Heart left ventricle (tissue), 16 donors: ENCODE data around the gene HSPA1L. TPM values are rescaled to one million over a fixed set of nuclear protein-coding genes. Genes with fewer than 3 reads are reported as not detected.
"Not testable (repeated sequence)": the region's sequence is repeated elsewhere in the genome, so short reads cannot be mapped to it uniquely, and the experiment has no call there.

Experiments used
- ATAC-seq, 4 donors: fragments of 200-7000 bp; cut with Tn5 transposase; one replicate each; pipeline ENCODE4 v1.9.1; 2020 to 2022; ENCODE audit warnings: moderate library complexity in 4 of 4, mild to moderate bottlenecking in 3 of 4, moderate number of reproducible peaks in 1 of 4
- DNase-seq, 5 donors: peaks; one replicate each; pipeline ENCODE4 v3.0.0-alpha.2; 2020
- H3K27ac ChIP-seq, 12 donors: fragments of 200-600 bp; sonication (generic) in 4 of 12; one replicate each; pipeline versions ENCODE4 v1.5.0 to v1.8.0; 2016 to 2022; ENCODE audit warnings: mild to moderate bottlenecking in 2 of 12
- H3K27me3 ChIP-seq, 9 donors: fragments of 200-600 bp; sonication (generic) in 2 of 9; one replicate each; pipeline versions ENCODE4 v1.5.1 to v1.8.0; 2016 to 2022; ENCODE audit warnings: mild to moderate bottlenecking in 3 of 9
- H3K36me3 ChIP-seq, 9 donors: fragments of 200-600 bp; sonication (generic) in 2 of 9; one replicate each; pipeline versions ENCODE4 v1.5.0 to v1.8.0; 2018 to 2022; ENCODE audit warnings: mild to moderate bottlenecking in 2 of 9
- H3K4me1 ChIP-seq, 12 donors: fragments of 200-600 bp; sonication (generic) in 4 of 12; one replicate each; pipeline versions ENCODE4 v1.5.0 to v1.8.0; 2016 to 2022; ENCODE audit warnings: mild to moderate bottlenecking in 3 of 12
- H3K4me3 ChIP-seq, 12 donors: fragments of 200-600 bp; sonication (generic) in 4 of 12; one replicate each; pipeline versions ENCODE4 v1.5.0 to v1.8.0; 2017 to 2022; ENCODE audit warnings: mild to moderate bottlenecking in 9 of 12, moderate library complexity in 4 of 12
- H3K9me3 ChIP-seq, 12 donors: fragments of 200-600 bp; sonication (generic) in 4 of 12; one replicate each; pipeline versions ENCODE4 v1.5.0 to v1.8.0; 2016 to 2022; ENCODE audit warnings: mild to moderate bottlenecking in 1 of 12
- CTCF ChIP-seq, 12 donors: fragments of 200-600 bp; sonication (generic) in 4 of 12; IDR thresholded peaks; one replicate each; pipeline versions ENCODE4 v1.5.0 to v1.8.0; 2018 to 2022; ENCODE audit warnings: antibody characterized with exemption in 12 of 12, mild to moderate bottlenecking in 5 of 12
- POLR2A ChIP-seq, 2 donors: fragments of 450-650 bp; IDR thresholded peaks; one replicate each; pipeline ENCODE4 v1.6.1; 2017; ENCODE audit warnings: antibody characterized with exemption in 2 of 2, mild to moderate bottlenecking in 2 of 2, moderate library complexity in 2 of 2
- WGBS, 4 donors: extraction: QIAGEN DNeasy Blood & Tissue Kit in 2 of 4; methylation state at CpG; one replicate each; pipeline versions ENCODE4 v1.1.5 to v1.1.7; 2013 to 2018; 5-methylcytosine and 5-hydroxymethylcytosine counted together
- intact Hi-C, 10 donors: fragments of 100-400 bp; cut with DNase I; formaldehyde crosslinking; loops; one replicate each; pipeline versions ENCODE4 v1.11.1 to v1.14.2; 2022
- polyA plus RNA-seq, 2 donors: library from polyadenylated mRNA; stranded (reverse); fragments of 200-250 nt; gene quantifications; one replicate each; pipeline ENCODE4 v1.2.3, GENCODE V29; 2013
- total RNA-seq, 9 donors: library from RNA; depleted of rRNA in 2 of 9; stranded (reverse); fragments of >200 nt in 2 of 9; fragmentation: NEBNext Ultra II Directional in 3 of 9; extraction: Animal tissue kit (Norgen Biotek cat#: 25700) in 3 of 9; gene quantifications; one replicate each; pipeline versions ENCODE4 v1.1.0 to v1.2.4, GENCODE V29; 2016 to 2023
- donor health status: ischemic (EF 13 %, LVEDD 7.1; RV severe dilation, severe dysfunction).
- donor health status: healthy with polysubstance abuse.
- donor health status: DM: no; HTN: yes; CAD: no.
- donor health status: DM: no; HTN: no; CAD: no.
- donor health status: ischemic (EF 25% LVEDD 6.9; RV normal size, moderate dysfunction).
- donor health status: ischemic (EF 25% LVEDD 5.7; RV mildly dilated, moderate dysfunction).
- donor health status: healthy.
- donor health status: DM: yes; HTN: yes; CAD: no.
- donor health status: ischemic (EF 35%, LVEDD 5.7; RV mildly dilated, moderate dysfunction).
- donor health status: nonischemic (EF 11% LVEDD 7.7; RV severe dilation, severe dysfunction).
- donor health status: DM: yes; HTN: yes; CAD: no.
- donor health status: PGD.
- donor health status: ischemic (EF 29% LVEDD 5.4; RV normal size, mild dysfunction).
- donor health status: nonischemic (EF 23%, LVEDD 6.1; RV moderate dilation, normal function).

Gene HSPA1L
- total and polyA plus RNA-seq, 11 donors = 0.95 to 3.6 (median 1.8) TPM

- peak in 5 of 12 donors; percentile 11 to 44 (median 23) for TF ChIP-seq CTCF (IDR thresholded peaks at IDR 0.05)
- H3K27me3 ChIP-seq, H3K9me3 ChIP-seq, ATAC-seq, H3K36me3 ChIP-seq, intact Hi-C loops, DNase-seq: not testable (repeated sequence)
- H3K27ac ChIP-seq = peak overlapping the region; percentile 63 to 100 (median 98)
- H3K4me1 ChIP-seq = peaks cover 0 to 58% (median 45%) of the 10 kb centered on the region in 12 donors
- peak overlapping the region; percentile 24 to 70 (median 63) for H3K4me3 ChIP-seq
- WGBS, 4 donors = 24 to 49% (median 45%) methylated on average over 15 to 16 of the region's 37 CpGs
These were observed 2.2 kb upstream of the HSPA1L start for GRCh38 chr6:31817133-31817928.

- Histone ChIP-seq H3K36me3 (peaks cover 0 to 4% (median 0%) of the 10 kb centered on the region in 9 donors), H3K27me3 (no peaks in the 10 kb centered on the region), H3K4me1 (peaks cover 0 to 39% (median 28%) of the 10 kb centered on the region in 12 donors), H3K9me3 (no peaks in the 10 kb centered on the region), H3K4me3 (peak overlapping the region; percentile 22 to 76 (median 66)), H3K27ac (peak overlapping the region; percentile 91 to 100 (median 99))
- peak; percentile 94 to 98 (median 97) for DNase-seq
- peak; percentile 84 to 89 (median 87) for ATAC-seq
- TF ChIP-seq POLR2A (IDR thresholded peaks at IDR 0.05) (peak in 1 of 2 donors; percentile 61), CTCF (IDR thresholded peaks at IDR 0.05) (no peak)
- intact Hi-C loops = loop anchor here in 2 of 10 donors (5.0 kb wide), 2 partner anchors 77 to 82 kb away; partner anchors contain the start of gene CLIC1 (in 1 of the 2)
- WGBS, 4 donors = 0 to 3% (median 1%) methylated on average over 12 to 13 of the region's 13 CpGs
These were observed 432 bp downstream of the HSPA1L start for GRCh38 chr6:31814677-31815024.

GRCh38 chr6:31813465-31813849 is 1.6 kb downstream of the HSPA1L start:
- H3K27me3 ChIP-seq = no peaks in the 10 kb centered on the region
- TF ChIP-seq CTCF (IDR thresholded peaks at IDR 0.05) = no peak
- no peak for TF ChIP-seq POLR2A (IDR thresholded peaks at IDR 0.05)
- no peak for ATAC-seq
- H3K4me1 ChIP-seq = peaks cover 0 to 27% (median 16%) of the 10 kb centered on the region in 12 donors
- DNase-seq = no peak
- peaks cover 0 to 4% (median 0%) of the 10 kb centered on the region in 9 donors for H3K36me3 ChIP-seq
- WGBS, 4 donors = 96 to 97% (median 97%) methylated on average over 7 of the region's 7 CpGs
- H3K27ac ChIP-seq = peak overlapping the region in 11 of 12 donors; percentile 91 to 100 (median 99)
- no peaks in the 10 kb centered on the region for H3K9me3 ChIP-seq
- H3K4me3 ChIP-seq = peak overlapping the region in 7 of 12 donors; percentile 60 to 76 (median 71)
- intact Hi-C loops = loop anchor here in 2 of 10 donors (5.0 kb wide), 2 partner anchors 76 to 81 kb away; partner anchors contain the start of gene CLIC1 (in 1 of the 2)

- TF ChIP-seq POLR2A (IDR thresholded peaks at IDR 0.05) (no peak), CTCF (IDR thresholded peaks at IDR 0.05) (no peak)
- Histone ChIP-seq H3K36me3 (peaks cover 0 to 4% (median 0%) of the 10 kb centered on the region in 9 donors), H3K4me3 (no peak overlapping the region), H3K9me3 (no peaks in the 10 kb centered on the region), H3K4me1 (peaks cover 0 to 22% (median 15%) of the 10 kb centered on the region in 12 donors), H3K27ac (no peak overlapping the region), H3K27me3 (no peaks in the 10 kb centered on the region)
- DNase-seq = no peak
- 94 to 97% (median 95%) methylated on average over 12 of the region's 12 CpGs for WGBS, 4 donors
- intact Hi-C loops = loop anchor here in 2 of 10 donors (5.0 kb wide), 2 partner anchors 74 to 79 kb away; partner anchors contain the start of gene CLIC1 (in 1 of the 2)
- no peak for ATAC-seq
These were observed 3.4 kb downstream of the HSPA1L start for GRCh38 chr6:31811645-31812044.

GRCh38 chr6:31808599-31808998 is 6.5 kb downstream of the HSPA1L start:
- H3K4me3 ChIP-seq, H3K27ac ChIP-seq, H3K36me3 ChIP-seq, DNase-seq, H3K27me3 ChIP-seq, H3K9me3 ChIP-seq, intact Hi-C loops, ATAC-seq: not testable (repeated sequence)
- peaks cover 0 to 32% (median 19%) of the 10 kb centered on the region in 12 donors for H3K4me1 ChIP-seq
- 93 to 96% (median 94%) methylated on average over 10 of the region's 10 CpGs for WGBS, 4 donors
